ENCODE measurements around the gene BICDL2. TPM values are rescaled to one million over a fixed set of nuclear protein-coding genes. Genes with fewer than 3 reads are reported as not detected.

Gene BICDL2
- total RNA-seq, 3 donors from 2014 or later, result 49.1 to 102 (median 75.5) TPM

GRCh38 chr16:2981177-2981898 is 55.4 kb downstream of the BICDL2 start:
- H3K9me3 ChIP-seq, result no peaks in the 10 kb centered on the region
- no peaks in the 10 kb centered on the region for H3K36me3 ChIP-seq (ENCODE audit: low read depth)
- TF ChIP-seq CTCF (IDR thresholded peaks at IDR 0.05), result no peak
- intact Hi-C loops (cut with DNase I, micrococcal nuclease), result no loop called here
- H3K4me1 ChIP-seq (ENCODE audit: low read depth), result peaks cover 26% of the 10 kb centered on the region
- H3K4me3 ChIP-seq, result no peak overlapping the region
- ATAC-seq (no peak), DNase-seq (peak in 1 of 3 donors; percentile 62)

DNA sequence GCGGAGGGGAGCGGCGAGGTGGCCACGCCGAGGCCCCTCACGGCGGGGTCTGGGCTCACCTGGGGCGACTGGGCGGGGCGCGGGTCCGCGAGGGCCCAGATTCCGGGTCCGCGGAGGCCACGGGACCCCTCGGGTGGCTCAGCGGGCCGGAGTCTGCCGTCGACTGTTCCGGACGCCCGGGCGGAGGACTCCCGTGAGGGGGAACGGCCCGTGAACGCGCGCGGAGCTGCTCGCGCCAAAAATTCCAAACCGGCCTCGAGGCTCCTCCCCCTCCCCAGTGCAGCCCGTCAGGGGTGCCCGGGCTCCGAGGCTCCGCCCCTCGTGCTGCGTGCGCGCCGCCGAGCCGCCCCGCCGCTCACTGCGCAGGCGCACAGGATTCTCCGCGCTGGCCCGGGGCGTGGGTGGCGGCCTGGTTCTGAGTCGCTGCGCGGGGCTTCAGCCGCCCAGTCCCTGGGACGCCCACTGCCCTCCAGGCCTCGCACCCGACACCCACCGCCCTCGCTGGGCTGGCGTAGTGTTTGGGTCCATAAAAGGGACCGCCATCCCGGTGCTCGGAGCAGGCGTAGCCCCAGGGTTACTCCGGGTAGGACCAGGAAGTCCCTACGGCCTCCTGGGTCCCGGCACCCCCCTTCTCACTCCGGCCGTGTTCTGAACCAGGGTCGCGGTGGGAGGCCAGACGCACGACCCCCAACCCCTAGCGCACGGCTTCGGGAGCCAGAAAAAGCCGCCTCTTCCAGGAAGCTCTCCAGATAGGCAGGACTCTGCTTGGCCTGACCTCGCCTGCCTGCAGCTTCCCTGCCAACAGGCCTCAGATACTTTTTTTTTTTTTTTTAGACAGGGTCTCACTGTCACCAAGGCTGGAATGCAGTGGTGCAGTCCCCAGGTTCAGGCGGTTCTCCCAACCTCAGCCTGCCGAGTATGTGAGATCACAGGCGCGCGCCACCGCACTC is 56.2 kb downstream of the BICDL2 start, which contains the start of gene PKMYT1:
Gene PKMYT1 (minus strand): TSS at position 220 of the 950 bp plus-strand sequence. CDS start 789 bp downstream, outside the sequence.
- H3K36me3 ChIP-seq (ENCODE audit: low read depth), result no peaks in the 10 kb centered on the region
- intact Hi-C loops (cut with DNase I, micrococcal nuclease), result no loop called here
- peak within 1 kb of the TSS; percentile 24 for H3K4me3 ChIP-seq
- peak; percentile 92 for ATAC-seq
- TF ChIP-seq CTCF (IDR thresholded peaks at IDR 0.05), result no peak
- no peaks in the 10 kb centered on the region for H3K9me3 ChIP-seq
- H3K4me1 ChIP-seq (ENCODE audit: low read depth), result peaks cover 26% of the 10 kb centered on the region
- peak; percentile 92 to 97 (median 94) for DNase-seq

- peaks cover 26% of the 10 kb centered on the region for H3K4me1 ChIP-seq (ENCODE audit: low read depth)
- intact Hi-C loops (cut with DNase I, micrococcal nuclease), result no loop called here
- H3K36me3 ChIP-seq (ENCODE audit: low read depth), result no peaks in the 10 kb centered on the region
- DNase-seq (peak in 1 of 3 donors; percentile 66), ATAC-seq (peak; percentile 5)
- peak overlapping the region; percentile 24 for H3K4me3 ChIP-seq
- no peaks in the 10 kb centered on the region for H3K9me3 ChIP-seq
- TF ChIP-seq CTCF (IDR thresholded peaks at IDR 0.05), result no peak
These were observed 57.0 kb downstream of the BICDL2 start for GRCh38 chr16:2979669-2980226.

Other genes starting within 250 kb of the BICDL2 start
- gene PRSS33, start 249.4 kb downstream of the BICDL2 start, total RNA-seq, result not detected
- gene PRSS41, start 238.5 kb downstream of the BICDL2 start, total RNA-seq, result not detected
- gene PRSS21, start 219.7 kb downstream of the BICDL2 start, total RNA-seq, result 1 to 10 TPM in 1 of 3 donors, under 1 TPM in 2; 0.51 to 4.1 (median 0.58) TPM
- 10 to 100 TPM in 2 of 3 donors, 1 to 10 TPM in 1; 6.8 to 40.7 (median 24.3) TPM for gene ZG16B, start 206.6 kb downstream of the BICDL2 start, total RNA-seq
- gene PRSS22, start 178.8 kb downstream of the BICDL2 start, total RNA-seq, result 10 to 100 TPM in 1 of 3 donors, 1 to 10 TPM in 2; 1.6 to 29.0 (median 1.9) TPM
- 10 to 100 TPM; 23.3 to 26.9 (median 25.3) TPM for gene FLYWCH2, start 153.7 kb downstream of the BICDL2 start, total RNA-seq
- 10 to 100 TPM; 26.6 to 46.0 (median 34.3) TPM for gene FLYWCH1, start 125.0 kb downstream of the BICDL2 start, total RNA-seq
- gene KREMEN2, start 72.7 kb downstream of the BICDL2 start, total RNA-seq, result 1 to 10 TPM in 2 of 3 donors, under 1 TPM in 1; 0.22 to 1.7 (median 1.3) TPM
- gene PAQR4, start 67.6 kb downstream of the BICDL2 start, total RNA-seq, result 10 to 100 TPM in 1 of 3 donors, 1 to 10 TPM in 2; 4.2 to 16.1 (median 8.0) TPM
- gene PKMYT1, start 56.5 kb downstream of the BICDL2 start, total RNA-seq, result 10 to 100 TPM in 1 of 3 donors, 1 to 10 TPM in 2; 3.1 to 20.0 (median 6.9) TPM
- gene CLDN9, start 24.0 kb downstream of the BICDL2 start, total RNA-seq, result under 1 TPM; 0.14 to 0.61 (median 0.47) TPM
- gene CLDN6, start 18.8 kb downstream of the BICDL2 start, total RNA-seq, result not detected
- gene TNFRSF12A, start 16.6 kb downstream of the BICDL2 start, total RNA-seq, result 1 to 10 TPM; 5.4 to 8.6 (median 6.7) TPM
- 10 to 100 TPM; 19.7 to 33.3 (median 26.5) TPM for gene HCFC1R1, start 13.0 kb downstream of the BICDL2 start, total RNA-seq
- 10 to 100 TPM; 23.7 to 26.0 (median 25.7) TPM for gene THOC6, start 12.9 kb downstream of the BICDL2 start, total RNA-seq
- 1 to 10 TPM in 2 of 3 donors, under 1 TPM in 1; 0.69 to 4.0 (median 2.1) TPM for gene MMP25, start 9.6 kb upstream of the BICDL2 start, total RNA-seq
- gene IL32, start 28.7 kb upstream of the BICDL2 start, total RNA-seq, result 100 to 1,000 TPM; 394 to 627 (median 413) TPM
- not detected for gene ZSCAN10, start 62.4 kb upstream of the BICDL2 start, total RNA-seq
- 10 to 100 TPM in 2 of 3 donors, 1 to 10 TPM in 1; 8.5 to 10.2 (median 10.2) TPM for gene ZNF205, start 75.6 kb upstream of the BICDL2 start, total RNA-seq
- gene ZNF213, start 98.1 kb upstream of the BICDL2 start, total RNA-seq, result 10 to 100 TPM; 10.3 to 18.1 (median 14.1) TPM
- not detected for gene OR1F1, start 151.3 kb upstream of the BICDL2 start, total RNA-seq
- 1 to 10 TPM; 6.6 to 8.0 (median 8.0) TPM for gene ZNF200, start 198.2 kb upstream of the BICDL2 start, total RNA-seq
- 1 to 10 TPM in 2 of 3 donors, under 1 TPM in 1; 0.61 to 2.2 (median 1.6) TPM for gene MEFV, start 219.7 kb upstream of the BICDL2 start, total RNA-seq
- 10 to 100 TPM; 20.6 to 24.6 (median 21.0) TPM for gene ZNF263, start 246.5 kb upstream of the BICDL2 start, total RNA-seq